Inflammatory macrophage treated with lipopolysaccharide for 1 hour (primary cell): ENCODE measurements around the gene STEAP1B.
"Not testable (repeated sequence)": the region's sequence is repeated elsewhere in the genome, so short reads cannot be mapped to it uniquely, and the experiment has no call there.

Source experiments
- DNase-seq, 2 donors: peaks; one replicate each; pipeline ENCODE4 v3.0.0-alpha.2; 2020 to 2022

Gene STEAP1B

GRCh38 chr7:22496296-22496888 lies 3.6 kb downstream of the STEAP1B start:
- DNase-seq = not testable (repeated sequence)

GRCh38 chr7:22493160-22493925 lies 6.6 kb downstream of the STEAP1B start:
- DNase-seq = not testable (repeated sequence)

- DNase-seq = peak; percentile 25 to 87
Measured at GRCh38 chr7:22488643-22489462, 11.1 kb downstream of the STEAP1B start.

DNA sequence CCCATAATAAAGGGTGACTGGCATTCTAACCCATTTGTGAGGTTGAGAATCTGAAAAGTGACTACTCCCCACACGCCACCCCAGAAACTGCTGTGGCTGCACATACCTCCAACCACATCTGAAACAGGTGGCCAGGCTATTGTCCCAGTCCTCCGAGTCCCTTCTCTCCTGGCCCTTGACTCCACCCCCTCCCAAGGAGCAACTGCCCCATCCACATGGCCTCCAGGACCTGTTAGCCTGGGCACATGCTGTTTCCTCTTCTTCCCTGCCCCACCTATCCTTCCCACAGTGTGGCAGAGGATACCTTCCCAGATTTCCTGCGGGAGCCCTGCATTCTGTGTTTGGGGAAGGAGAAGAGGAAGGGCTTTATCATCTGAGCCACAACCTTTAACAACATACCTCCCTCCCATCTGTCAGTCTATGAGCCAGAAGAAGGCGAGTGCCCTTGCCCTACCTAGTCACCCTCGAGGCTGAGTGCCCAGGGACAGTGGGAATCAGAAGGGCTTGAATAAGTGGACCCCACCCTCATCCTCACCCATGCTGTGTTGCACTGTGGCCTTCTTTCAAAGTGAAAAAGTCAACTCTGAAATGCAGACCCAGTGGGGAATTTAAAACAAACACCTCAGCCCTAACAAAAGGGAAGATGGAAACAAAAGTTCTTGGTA lies 11.9 kb downstream of the STEAP1B start:
- no peak for DNase-seq

GRCh38 chr7:22486597-22486996 lies 13.4 kb downstream of the STEAP1B start:
- DNase-seq = no peak

DNA sequence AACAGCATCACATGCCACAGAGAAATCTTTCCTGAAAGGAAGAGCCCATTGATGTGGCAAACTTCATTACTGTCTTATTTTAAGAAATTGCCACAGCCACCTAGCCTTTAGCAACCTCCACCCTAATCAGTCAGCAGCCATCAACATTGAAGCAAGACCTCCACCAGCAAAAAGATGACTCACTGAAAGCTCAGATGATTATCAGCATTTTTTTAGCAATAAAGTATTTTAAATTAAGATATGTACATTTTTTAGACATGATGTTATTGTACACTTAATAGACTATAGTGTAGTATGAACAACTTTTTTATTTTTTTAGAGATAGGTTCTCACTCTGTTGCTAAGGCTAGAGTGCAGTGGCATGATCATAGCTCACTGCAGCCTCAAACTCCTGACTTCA lies 14.8 kb downstream of the STEAP1B start:
- no peak for DNase-seq

DNA sequence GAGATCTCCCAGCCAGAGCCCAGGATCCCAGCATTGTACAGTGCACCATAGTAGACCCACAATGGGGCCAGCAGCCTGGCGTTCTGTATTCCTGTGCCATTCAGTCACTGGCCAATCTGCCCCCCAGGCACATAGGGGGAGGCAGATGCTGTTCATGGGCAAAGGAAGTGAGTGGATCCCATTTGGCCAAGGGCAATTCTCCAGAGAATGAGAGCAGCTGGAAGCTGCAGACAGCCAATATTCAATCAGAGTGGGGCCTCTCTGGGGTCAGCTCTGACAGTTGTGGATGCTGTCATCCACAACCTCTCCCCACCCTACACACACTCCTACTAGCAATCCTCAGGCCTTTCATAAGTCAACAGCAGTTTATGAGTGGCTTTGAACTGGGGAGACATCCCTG lies 17.5 kb downstream of the STEAP1B start:
- no peak for DNase-seq

DNA sequence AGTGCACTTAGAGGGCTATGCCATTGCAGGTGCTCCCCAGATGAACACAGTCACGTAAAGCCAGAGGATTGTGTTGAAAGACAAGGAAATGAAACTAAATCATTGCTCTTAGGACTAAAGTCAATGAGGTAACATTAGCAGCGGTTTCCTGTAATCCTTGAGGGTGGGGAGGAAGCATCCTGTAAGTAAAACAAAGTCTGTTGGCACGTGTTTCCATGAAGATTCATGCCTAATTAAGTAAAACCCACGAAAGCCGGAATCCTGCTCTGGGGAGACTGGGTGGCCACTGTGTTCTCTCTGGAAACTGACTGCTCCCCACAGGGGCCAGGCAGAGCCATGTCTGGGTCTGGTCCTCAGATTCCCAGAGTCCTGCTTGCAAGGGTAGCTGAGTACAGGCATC lies 18.3 kb downstream of the STEAP1B start:
- peak; percentile 23 to 24 for DNase-seq

DNA sequence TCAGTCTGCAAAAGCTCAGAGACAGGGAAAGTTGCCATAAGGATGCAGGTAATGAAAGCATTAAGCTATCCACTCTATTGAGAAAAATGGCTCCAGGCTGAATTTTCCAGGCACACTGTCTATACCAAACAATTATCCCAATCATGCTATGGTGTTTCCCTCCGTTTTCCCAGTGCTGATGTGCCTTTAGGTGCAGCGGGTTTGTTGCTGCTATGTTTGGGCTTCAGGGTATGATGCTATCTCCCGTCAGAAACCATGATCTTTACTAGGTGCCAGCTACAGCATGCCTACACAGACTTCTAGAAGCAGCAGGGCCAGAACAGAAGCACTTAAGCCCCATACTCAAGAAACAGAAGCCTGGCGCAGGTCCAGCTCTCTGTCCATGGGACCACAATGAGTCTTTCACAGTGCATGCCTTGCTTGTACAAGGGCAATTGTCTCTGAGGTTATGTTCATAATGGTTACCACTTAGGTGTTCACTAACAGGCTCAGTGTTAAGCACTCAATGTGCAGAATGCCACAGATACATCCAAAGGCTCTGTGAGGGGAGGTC lies 19.4 kb downstream of the STEAP1B start:
- no peak for DNase-seq

GRCh38 chr7:22477876-22478450 lies 22.0 kb downstream of the STEAP1B start:
- no peak for DNase-seq

- DNase-seq = no peak
Measured at GRCh38 chr7:22477262-22477661, 22.7 kb downstream of the STEAP1B start.

DNA sequence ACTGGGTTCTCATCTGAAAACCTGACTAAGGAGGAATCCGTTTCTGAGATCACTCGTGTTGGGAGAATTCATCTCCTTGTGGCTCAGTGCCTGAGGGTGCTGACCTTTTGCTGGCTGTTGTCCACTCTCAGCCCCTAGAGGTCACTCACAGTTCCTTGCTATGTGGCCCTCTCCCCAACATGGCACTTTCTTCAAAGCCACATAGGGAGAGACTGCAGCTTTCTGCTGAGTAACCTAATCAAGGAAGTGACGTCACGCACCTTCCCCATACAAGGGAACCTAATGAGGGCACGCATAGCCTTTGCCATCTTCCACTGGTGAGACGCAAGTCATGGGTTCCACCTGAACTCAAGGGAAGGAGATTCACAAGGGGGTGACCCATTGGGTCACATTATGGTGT lies 23.2 kb downstream of the STEAP1B start:
- DNase-seq = no peak

DNA sequence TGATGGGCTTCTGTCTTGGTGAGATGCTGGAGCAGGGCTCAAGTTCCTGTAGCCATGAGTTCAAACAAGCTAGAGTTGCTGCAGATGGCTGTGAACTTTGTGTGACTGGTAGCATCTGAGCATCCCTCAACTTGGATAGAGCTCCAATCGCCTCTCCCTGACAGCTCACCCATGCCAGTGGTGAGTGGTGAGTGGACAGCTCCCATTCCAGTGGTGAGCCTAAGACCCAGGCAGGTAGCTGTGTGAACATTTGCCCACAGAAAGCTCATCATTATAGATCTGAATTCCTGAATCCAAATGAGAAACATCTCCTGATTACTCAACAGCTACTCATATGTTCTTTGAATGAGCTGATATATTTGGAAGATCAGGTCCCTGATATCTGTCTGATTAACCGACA lies 25.3 kb downstream of the STEAP1B start:
- DNase-seq = no peak

GRCh38 chr7:22470981-22471380 lies 29.0 kb downstream of the STEAP1B start:
- DNase-seq = no peak

GRCh38 chr7:22469371-22470143 lies 30.4 kb downstream of the STEAP1B start:
- DNase-seq = no peak

- no peak for DNase-seq
Measured at GRCh38 chr7:22468609-22469008, 31.4 kb downstream of the STEAP1B start.

- no peak for DNase-seq
Measured at GRCh38 chr7:22464299-22464698, 35.7 kb downstream of the STEAP1B start.

- no peak for DNase-seq
Measured at GRCh38 chr7:22460363-22460988, 39.5 kb downstream of the STEAP1B start.

DNA sequence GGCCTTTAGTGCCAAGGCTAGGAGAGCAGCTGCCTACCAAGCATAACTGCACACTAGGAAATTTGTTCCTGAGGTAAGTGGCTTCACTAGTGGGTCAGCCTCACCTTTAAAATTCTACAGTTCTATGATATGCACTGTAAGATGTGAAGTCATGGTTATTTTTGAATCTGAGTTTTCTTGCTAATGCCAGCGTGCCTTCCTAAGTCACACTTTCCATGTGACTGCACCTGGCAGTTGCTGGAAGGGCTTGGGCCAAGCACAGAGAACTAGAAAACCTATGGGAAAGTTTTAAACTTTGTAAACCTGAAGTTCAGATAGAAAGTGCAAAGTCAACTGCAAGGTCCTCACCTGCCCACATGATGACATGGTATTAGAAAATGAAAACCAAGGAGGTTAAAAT lies 42.5 kb downstream of the STEAP1B start:
- DNase-seq = no peak

GRCh38 chr7:22454446-22454845 lies 45.5 kb downstream of the STEAP1B start:
- no peak for DNase-seq

- no peak for DNase-seq
Measured at GRCh38 chr7:22452960-22453558, 46.9 kb downstream of the STEAP1B start.
